Naive thymus-derived CD4-positive, alpha-beta T cell (primary cell): ENCODE data around the gene PMF1. TPM values are rescaled to one million over a fixed set of nuclear protein-coding genes. Genes with fewer than 3 reads are reported as not detected.

ENCODE experiments used
- ATAC-seq: fragments of 150-1000 bp; cut with Tn5 transposase; 2 replicates; pipeline ENCODE4 v1.10.0; 2021; ENCODE audit warnings: mild to moderate bottlenecking, moderate library complexity
- CTCF ChIA-PET: fragments of 350-600 bp; sonication (Branson Sonifier 250); formaldehyde crosslinking; loops from one replicate; lab custom pipeline; 2021; ENCODE audit warnings: antibody characterized with exemption; lab: Charles Lee
- POLR2A ChIA-PET: fragments of 350-600 bp; sonication (Branson Sonifier 250); formaldehyde crosslinking; loops from one replicate; lab custom pipeline; 2021; ENCODE audit warnings: antibody characterized with exemption, inconsistent platforms; lab: Charles Lee
- DNase-seq, 9 donors: peaks; one replicate each; pipeline versions ENCODE4 v3.0.0 to v3.0.0-alpha.2; 2020 to 2022; ENCODE audit warnings: mixed read lengths in 1 of 9
- H3K27ac ChIP-seq: one replicate; pipeline ENCODE4 v1.7.0; 2013; ENCODE audit warnings: mild to moderate bottlenecking, low read depth, low read length, moderate library complexity
- H3K27me3 ChIP-seq, 2 donors: one replicate each; pipeline ENCODE4 v1.7.0; 2013; ENCODE audit warnings: low read length in 2 of 2, mild to moderate bottlenecking in 2 of 2, moderate library complexity in 2 of 2; ENCODE audit not compliant: control insufficient read depth in 2 of 2, insufficient read depth in 2 of 2
- H3K36me3 ChIP-seq, 3 experiments: 1 replicate in 2 of 3; 2 replicates in 1 of 3; pipeline ENCODE4 v1.7.0; 2013; ENCODE audit warnings: low read length in 3 of 3, mild to moderate bottlenecking in 3 of 3, moderate library complexity in 1 of 3; ENCODE audit not compliant: insufficient read depth in 3 of 3, control insufficient read depth in 2 of 3
- H3K4me1 ChIP-seq, 2 donors: one replicate each; pipeline ENCODE4 v1.7.0; 2013; ENCODE audit warnings: low read length in 2 of 2, mild to moderate bottlenecking in 2 of 2, moderate library complexity in 1 of 2; ENCODE audit not compliant: control insufficient read depth in 2 of 2, insufficient read depth in 2 of 2
- H3K4me3 ChIP-seq: 2 replicates; pipeline ENCODE4 v1.7.0; 2013; ENCODE audit warnings: mild to moderate bottlenecking, low read length
- H3K9me3 ChIP-seq, 3 experiments: 1 replicate in 2 of 3; 2 replicates in 1 of 3; pipeline ENCODE4 v1.7.0; 2013; ENCODE audit warnings: low read length in 3 of 3; ENCODE audit not compliant: control insufficient read depth in 2 of 3
- H3K27ac Mint-ChIP-seq, 9 donors: one replicate each; pipeline ENCODE4 v1.8.0; 2020 to 2022; ENCODE audit warnings: mixed read lengths in 9 of 9, mild to moderate bottlenecking in 8 of 9, moderate library complexity in 5 of 9, inconsistent platforms in 2 of 9
- H3K27me3 Mint-ChIP-seq, 5 donors: one replicate each; pipeline ENCODE4 v1.8.0; 2021 to 2022; ENCODE audit warnings: mixed read lengths in 5 of 5, mild to moderate bottlenecking in 1 of 5
- H3K36me3 Mint-ChIP-seq, 5 donors: one replicate each; pipeline ENCODE4 v1.8.0; 2020 to 2022; ENCODE audit warnings: mixed read lengths in 5 of 5, mild to moderate bottlenecking in 3 of 5, inconsistent platforms in 1 of 5
- H3K4me1 Mint-ChIP-seq, 7 donors: one replicate each; pipeline ENCODE4 v1.8.0; 2020 to 2022; ENCODE audit warnings: mixed read lengths in 7 of 7, mild to moderate bottlenecking in 3 of 7, inconsistent platforms in 1 of 7
- H3K4me3 Mint-ChIP-seq, 10 donors: one replicate each; pipeline ENCODE4 v1.8.0; 2020 to 2022; ENCODE audit warnings: mild to moderate bottlenecking in 10 of 10, mixed read lengths in 10 of 10, moderate library complexity in 6 of 10, inconsistent platforms in 2 of 10
- H3K9me3 Mint-ChIP-seq, 11 donors: one replicate each; pipeline ENCODE4 v1.8.0; 2020 to 2022; ENCODE audit warnings: mixed read lengths in 11 of 11, mild to moderate bottlenecking in 4 of 11, inconsistent platforms in 1 of 11, moderate library complexity in 1 of 11
- intact Hi-C, 2 donors: fragments of 100-400 bp; cut with micrococcal nuclease; formaldehyde crosslinking; loops; one replicate each; pipeline ENCODE4 v1.15.1; 2023
- polyA plus RNA-seq, 2 donors: library from polyadenylated mRNA; unstranded; fragments of 300-500 nt; fragmentation: Illumina TruSeq; gene quantifications; one replicate each; pipeline ENCODE4 v1.2.3, GENCODE V29; 2021
- total RNA-seq, 6 experiments: library from RNA in 5 of 6; stranded (reverse) in 5 of 6; gene quantifications; 1 replicate in 5 of 6; 2 replicates in 1 of 6; pipeline ENCODE4 v1.2.3 and lab custom pipeline; 2021 to 2026

Gene PMF1
- total and polyA plus RNA-seq, 7 experiments from 2014 or later, result 42.2 to 81.2 (median 66.3) TPM

GRCh38 chr1:156194300-156194652 is 18.5 kb upstream of the PMF1 start:
- H3K27ac ChIP-seq, result peak overlapping the region; percentile 86
- no peaks in the 10 kb centered on the region for H3K9me3 ChIP-seq
- Mint-ChIP-seq H3K4me3 (peak overlapping the region; percentile 83 to 99 (median 97)), H3K27ac (peak overlapping the region; percentile 85 to 97 (median 93)), H3K36me3 (peaks cover 4 to 20% (median 7%) of the 10 kb centered on the region in 5 donors), H3K27me3 (no peaks in the 10 kb centered on the region), H3K4me1 (peaks cover 26 to 59% (median 50%) of the 10 kb centered on the region in 7 donors), H3K9me3 (no peaks in the 10 kb centered on the region)
- DNase-seq, result peak in 1 of 9 donors; percentile 11
- H3K36me3 ChIP-seq, result peaks cover 0 to 13% (median 10%) of the 10 kb centered on the region in 3 experiments
- CTCF ChIA-PET, result interaction anchor here (0.6 to 1.2 kb wide), 4 partner anchors 10 to 406 kb away, joined by 3 to 4 read pairs (median 3); partner anchors contain the start of gene PMF1
- POLR2A ChIA-PET, result interaction anchor here (0.8 to 2.6 kb wide), 4 partner anchors 16 to 141 kb away, joined by 3 to 29 read pairs (median 3); partner anchors contain the start of genes PMF1 and UBQLN4
- peaks cover 12 to 31% of the 10 kb centered on the region in 2 donors for H3K4me1 ChIP-seq
- ATAC-seq, result no peak
- intact Hi-C loops, result loop anchor here (1.0 to 10.0 kb wide), 8 partner anchors 31 to 1969 kb away; partner anchors contain the start of genes SMG5 (in 2 of the 2), CCT3 (in 1 of the 2), LAMTOR2 (in 1 of the 2) and MRPL24 (in 1 of the 2)
- peak overlapping the region; percentile 92 for H3K4me3 ChIP-seq
- H3K27me3 ChIP-seq, result no peaks in the 10 kb centered on the region

- ATAC-seq (no peak), DNase-seq (no peak)
- H3K27me3 Mint-ChIP-seq, result no peaks in the 10 kb centered on the region
- Histone ChIP-seq H3K36me3 (peaks cover 0 to 26% (median 10%) of the 10 kb centered on the region in 3 experiments), H3K9me3 (no peaks in the 10 kb centered on the region), H3K27me3 (no peaks in the 10 kb centered on the region), H3K27ac (no peak overlapping the region), H3K4me3 (no peak overlapping the region), H3K4me1 (peaks cover 12 to 35% of the 10 kb centered on the region in 2 donors)
- CTCF ChIA-PET, result no interaction called here
- H3K9me3 Mint-ChIP-seq, result no peaks in the 10 kb centered on the region
- intact Hi-C loops, result loop anchor here in 1 of 2 donors (10.0 kb wide), 1 partner anchor 1971 kb away; the partner anchor contains the start of gene UBAP2L
- H3K4me3 Mint-ChIP-seq, result peak overlapping the region; percentile 32 to 99 (median 66)
- H3K36me3 Mint-ChIP-seq, result peaks cover 8 to 33% (median 14%) of the 10 kb centered on the region in 5 donors
- POLR2A ChIA-PET, result interaction anchor here (1.4 kb wide), 1 partner anchor 143 kb away, joined by 3 read pairs; the partner anchor contains the start of gene UBQLN4
- H3K27ac Mint-ChIP-seq, result peak overlapping the region in 3 of 9 donors; percentile 14 to 65 (median 62)
- H3K4me1 Mint-ChIP-seq, result peaks cover 38 to 74% (median 64%) of the 10 kb centered on the region in 7 donors
Observed at GRCh38 chr1:156195853-156196252, 17.0 kb upstream of the PMF1 start.

- Mint-ChIP-seq H3K27me3 (no peaks in the 10 kb centered on the region), H3K4me1 (peaks cover 38 to 74% (median 64%) of the 10 kb centered on the region in 7 donors), H3K9me3 (no peaks in the 10 kb centered on the region), H3K4me3 (peak overlapping the region in 6 of 10 donors; percentile 6 to 96 (median 50)), H3K36me3 (peaks cover 8 to 33% (median 14%) of the 10 kb centered on the region in 5 donors), H3K27ac (peak overlapping the region in 2 of 9 donors; percentile 14 to 63)
- Histone ChIP-seq H3K4me3 (no peak overlapping the region), H3K4me1 (peaks cover 12 to 40% of the 10 kb centered on the region in 2 donors), H3K27ac (no peak overlapping the region), H3K9me3 (no peaks in the 10 kb centered on the region), H3K36me3 (peaks cover 0 to 31% (median 10%) of the 10 kb centered on the region in 3 experiments), H3K27me3 (no peaks in the 10 kb centered on the region)
- ChIA-PET POLR2A (interaction anchor here (0.8 to 4.7 kb wide), 3 partner anchors 9 to 17 kb away, joined by 3 to 30 read pairs (median 4); partner anchors contain the start of gene PMF1), CTCF (interaction anchor here (0.7 kb wide), 1 partner anchor 28 kb away, joined by 3 read pairs; no protein-coding TSS in a partner anchor)
- intact Hi-C loops, result loop anchor here in 1 of 2 donors (10.0 kb wide), 1 partner anchor 1972 kb away; the partner anchor contains the start of gene UBAP2L
- ATAC-seq (no peak), DNase-seq (no peak)
Observed at GRCh38 chr1:156196445-156196844, 16.4 kb upstream of the PMF1 start.

- Histone ChIP-seq H3K9me3 (no peaks in the 10 kb centered on the region), H3K27me3 (no peaks in the 10 kb centered on the region), H3K4me1 (peaks cover 12 to 40% of the 10 kb centered on the region in 2 donors), H3K4me3 (no peak overlapping the region), H3K27ac (no peak overlapping the region), H3K36me3 (peaks cover 6 to 44% (median 10%) of the 10 kb centered on the region in 3 experiments)
- ChIA-PET CTCF (interaction anchor here (1.3 kb wide), 1 partner anchor 53 kb away, joined by 3 read pairs; no protein-coding TSS in a partner anchor), POLR2A (interaction anchor here (4.7 kb wide), 1 partner anchor 15 kb away, joined by 30 read pairs; the partner anchor contains the start of gene PMF1)
- Mint-ChIP-seq H3K4me3 (peak overlapping the region in 3 of 10 donors; percentile 19 to 77 (median 24)), H3K27ac (peak overlapping the region in 6 of 9 donors; percentile 6 to 89 (median 52)), H3K4me1 (peaks cover 29 to 62% (median 56%) of the 10 kb centered on the region in 7 donors), H3K9me3 (no peaks in the 10 kb centered on the region), H3K36me3 (peaks cover 8 to 31% (median 14%) of the 10 kb centered on the region in 5 donors), H3K27me3 (no peaks in the 10 kb centered on the region)
- intact Hi-C loops, result loop anchor here in 1 of 2 donors (10.0 kb wide), 1 partner anchor 1974 kb away; the partner anchor contains the start of gene UBAP2L
- DNase-seq (no peak), ATAC-seq (no peak)
Observed at GRCh38 chr1:156198831-156199349, 13.9 kb upstream of the PMF1 start.

GRCh38 chr1:156200044-156200443 is 12.8 kb upstream of the PMF1 start:
- H3K27ac ChIP-seq, result no peak overlapping the region
- peaks cover 6 to 44% (median 10%) of the 10 kb centered on the region in 3 experiments for H3K36me3 ChIP-seq
- ChIA-PET CTCF (interaction anchor here (1.5 kb wide), 1 partner anchor 25 kb away, joined by 5 read pairs; no protein-coding TSS in a partner anchor), POLR2A (interaction anchor here (4.7 kb wide), 1 partner anchor 14 kb away, joined by 30 read pairs; the partner anchor contains the start of gene PMF1)
- Mint-ChIP-seq H3K27me3 (no peaks in the 10 kb centered on the region), H3K4me3 (peak overlapping the region in 2 of 10 donors; percentile 12 to 49), H3K4me1 (peaks cover 27 to 53% (median 46%) of the 10 kb centered on the region in 7 donors), H3K27ac (peak overlapping the region in 4 of 9 donors; percentile 6 to 89 (median 62)), H3K36me3 (peaks cover 6 to 28% (median 14%) of the 10 kb centered on the region in 5 donors), H3K9me3 (no peaks in the 10 kb centered on the region)
- DNase-seq (no peak), ATAC-seq (no peak)
- H3K27me3 ChIP-seq, result no peaks in the 10 kb centered on the region
- no peak overlapping the region for H3K4me3 ChIP-seq
- peaks cover 4 to 33% of the 10 kb centered on the region in 2 donors for H3K4me1 ChIP-seq
- intact Hi-C loops, result no loop called here
- H3K9me3 ChIP-seq, result no peaks in the 10 kb centered on the region

- Histone ChIP-seq H3K36me3 (peaks cover 0 to 53% (median 12%) of the 10 kb centered on the region in 3 experiments), H3K9me3 (no peaks in the 10 kb centered on the region), H3K4me1 (peaks cover 3 to 17% of the 10 kb centered on the region in 2 donors), H3K4me3 (no peak overlapping the region), H3K27ac (no peak overlapping the region), H3K27me3 (no peaks in the 10 kb centered on the region)
- DNase-seq, result no peak
- Mint-ChIP-seq H3K4me1 (peaks cover 23 to 30% (median 29%) of the 10 kb centered on the region in 7 donors), H3K4me3 (no peak overlapping the region), H3K27ac (no peak overlapping the region), H3K9me3 (no peaks in the 10 kb centered on the region), H3K27me3 (no peaks in the 10 kb centered on the region), H3K36me3 (peaks cover 7 to 27% (median 18%) of the 10 kb centered on the region in 5 donors)
- ChIA-PET POLR2A (interaction anchor here (1.2 kb wide), 1 partner anchor 9 kb away, joined by 4 read pairs; the partner anchor contains the start of gene PMF1), CTCF (interaction anchor here (0.6 to 1.5 kb wide), 3 partner anchors 11 to 38 kb away, joined by 3 to 7 read pairs (median 3); no protein-coding TSS in a partner anchor)
- intact Hi-C loops, result no loop called here
- ATAC-seq, result no peak
Observed at GRCh38 chr1:156203331-156203730, 9.5 kb upstream of the PMF1 start.
